WTC11 (cell line): Measurements from ENCODE around the gene ALOX15B. TPM values are rescaled to one million over a fixed set of nuclear protein-coding genes. Genes with fewer than 3 reads are reported as not detected.
A peak's percentile ranks its signal among the peaks of the same experiment; 100 is the strongest.

Experiments
- ATAC-seq: fragments of 200-7000 bp; cut with Tn5 transposase; 2 replicates; pipeline ENCODE4 v1.10.0; 2021; ENCODE audit warnings: mild to moderate bottlenecking, moderate library complexity
- CTCF ChIA-PET: fragments of 300-600 bp; sonication (Branson Sonifier 250); formaldehyde crosslinking; loops from one replicate; lab custom pipeline; 2021; ENCODE audit warnings: antibody characterized with exemption; lab: Charles Lee
- POLR2A ChIA-PET: fragments of 350-600 bp; sonication (Branson Sonifier 250); formaldehyde crosslinking; loops from one replicate; lab custom pipeline; 2021; ENCODE audit warnings: antibody characterized with exemption; lab: Charles Lee
- DNase-seq: peaks from one replicate; pipeline ENCODE4 v3.0.0; 2021; ENCODE audit warnings: low spot score
- H3K27ac Mint-ChIP-seq: 2 replicates; pipeline ENCODE4 v1.8.0; 2021; ENCODE audit warnings: mixed read lengths
- H3K27me3 Mint-ChIP-seq: 2 replicates; pipeline ENCODE4 v1.8.0; 2021; ENCODE audit warnings: low read depth, mild to moderate bottlenecking, moderate library complexity, mixed read lengths
- H3K36me3 Mint-ChIP-seq: 2 replicates; pipeline ENCODE4 v1.8.0; 2021; ENCODE audit warnings: mixed read lengths
- H3K4me1 Mint-ChIP-seq: 2 replicates; pipeline ENCODE4 v1.8.0; 2022; ENCODE audit warnings: mixed read lengths
- H3K4me3 Mint-ChIP-seq: 2 replicates; pipeline ENCODE4 v1.8.0; 2021; ENCODE audit warnings: mild to moderate bottlenecking, moderate library complexity, mixed read lengths
- H3K9me3 Mint-ChIP-seq: 2 replicates; pipeline ENCODE4 v1.8.0; 2021; ENCODE audit warnings: mixed read lengths
- ARID4B ChIP-seq: sonication (generic); formaldehyde crosslinking; IDR thresholded peaks from 2 replicates; pipeline ENCODE4 v1.8.0; 2023; ENCODE audit warnings: missing genetic modification reagents, mild to moderate bottlenecking, borderline replicate concordance
- ATF3 ChIP-seq: sonication (generic); formaldehyde crosslinking; conservative IDR thresholded peaks from 2 replicates; pipeline ENCODE4 v1.8.1; 2022; ENCODE audit warnings: mild to moderate bottlenecking, missing genetic modification reagents
- GABPB1 ChIP-seq: sonication (generic); formaldehyde crosslinking; IDR thresholded peaks from 2 replicates; pipeline ENCODE4 v1.8.1; 2023; ENCODE audit warnings: mild to moderate bottlenecking, missing genetic modification reagents
- GRHL2 ChIP-seq: fragments of 250-450 bp; sonication (Bioruptor Pico); IDR thresholded peaks from 2 replicates; pipeline ENCODE4 v1.8.0; 2022; ENCODE audit warnings: mild to moderate bottlenecking, moderate library complexity; ENCODE audit not compliant: insufficient replicate concordance, severe bottlenecking
- GTF2I ChIP-seq: fragments of 250-450 bp; sonication (Bioruptor Pico); conservative IDR thresholded peaks from 2 replicates; pipeline ENCODE4 v1.4.0; 2021; ENCODE audit warnings: mild to moderate bottlenecking
- JUN ChIP-seq: sonication (generic); formaldehyde crosslinking; IDR thresholded peaks from 2 replicates; pipeline ENCODE4 v1.8.0; 2023; ENCODE audit warnings: mild to moderate bottlenecking, missing genetic modification reagents
- MYBL2 ChIP-seq: sonication (generic); formaldehyde crosslinking; IDR thresholded peaks from 2 replicates; pipeline ENCODE4 v1.8.1; 2023; ENCODE audit warnings: mild to moderate bottlenecking, moderate library complexity, missing genetic modification reagents
- NFATC4 ChIP-seq: fragments of 250-450 bp; sonication (Bioruptor Pico); IDR thresholded peaks from 2 replicates; pipeline ENCODE4 v1.9.0; 2021; ENCODE audit warnings: mild to moderate bottlenecking
- TCF7 ChIP-seq: sonication (generic); formaldehyde crosslinking; IDR thresholded peaks from 2 replicates; pipeline ENCODE4 v1.8.0; 2022; ENCODE audit warnings: mild to moderate bottlenecking, low read depth, missing genetic modification reagents, moderate library complexity
- USF2 ChIP-seq: sonication (generic); formaldehyde crosslinking; IDR thresholded peaks from 2 replicates; pipeline ENCODE4 v1.8.1; 2023; ENCODE audit warnings: mild to moderate bottlenecking, missing genetic modification reagents, moderate library complexity
- total RNA-seq: library from RNA; stranded (reverse); gene quantifications from 3 replicates; pipeline ENCODE4 v1.2.3, GENCODE V29; 2021
- TF ChIP-seq, protein P1 (sequence below): sonication (generic); formaldehyde crosslinking; IDR thresholded peaks from 2 replicates; pipeline ENCODE4 v1.8.1; 2023; ENCODE audit warnings: mild to moderate bottlenecking, moderate library complexity, missing genetic modification reagents
- TF ChIP-seq, protein P2 (sequence below): fragments of 200-600 bp; IDR thresholded peaks from 2 replicates; pipeline ENCODE4 v1.8.0; 2022; ENCODE audit warnings: antibody characterized with exemption

The ALOX15B gene
- total RNA-seq, 1 experiment from 2014 or later = 0.22 TPM

DNA sequence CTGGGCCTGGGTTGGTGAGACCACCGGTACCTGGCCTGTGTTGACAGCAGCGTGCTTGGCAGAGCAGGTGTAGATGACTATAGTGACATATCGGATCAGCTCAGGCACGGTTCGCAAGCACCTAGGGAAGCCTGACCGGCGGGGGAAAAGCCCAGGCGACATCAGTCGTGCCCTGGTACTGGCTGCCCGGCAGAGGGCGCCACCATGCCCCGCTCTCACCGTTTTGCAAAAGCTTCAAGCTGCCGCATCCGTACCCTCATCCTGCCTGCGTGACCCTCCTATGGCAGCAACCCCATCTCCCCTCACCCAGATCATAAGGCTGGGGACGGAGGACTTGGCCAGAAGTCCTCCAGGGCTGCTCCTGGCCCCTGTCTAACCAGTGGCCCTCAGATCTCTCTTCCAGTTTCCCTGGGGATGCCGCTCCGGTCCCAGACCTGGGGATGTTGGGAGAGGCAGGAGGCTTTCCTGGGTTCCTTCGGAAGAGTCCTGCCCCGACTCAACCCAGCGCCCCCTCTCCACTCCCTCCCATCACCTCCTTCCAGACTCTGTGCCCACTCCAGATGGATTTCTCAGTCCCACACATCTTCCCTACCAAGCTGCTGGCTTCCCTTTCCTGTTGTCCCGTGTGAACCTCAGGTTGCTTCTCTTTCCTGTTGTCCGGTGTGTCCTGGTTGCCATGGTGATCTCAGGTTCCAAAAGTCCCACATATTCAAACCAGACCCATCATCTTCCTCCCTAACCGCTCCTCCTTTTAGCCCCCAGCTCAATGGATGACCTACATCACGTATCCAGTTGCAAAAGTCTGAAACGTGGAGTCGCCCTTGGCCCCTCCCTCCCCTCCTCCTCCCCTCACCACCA lies 35.0 kb downstream of the ALOX15B start:
- TF ChIP-seq GTF2I (CRISPR knock-in tag) = no peak
- TF ChIP-seq JUN (CRISPR knock-in tag) = no peak
- TF ChIP-seq, protein P1, sequence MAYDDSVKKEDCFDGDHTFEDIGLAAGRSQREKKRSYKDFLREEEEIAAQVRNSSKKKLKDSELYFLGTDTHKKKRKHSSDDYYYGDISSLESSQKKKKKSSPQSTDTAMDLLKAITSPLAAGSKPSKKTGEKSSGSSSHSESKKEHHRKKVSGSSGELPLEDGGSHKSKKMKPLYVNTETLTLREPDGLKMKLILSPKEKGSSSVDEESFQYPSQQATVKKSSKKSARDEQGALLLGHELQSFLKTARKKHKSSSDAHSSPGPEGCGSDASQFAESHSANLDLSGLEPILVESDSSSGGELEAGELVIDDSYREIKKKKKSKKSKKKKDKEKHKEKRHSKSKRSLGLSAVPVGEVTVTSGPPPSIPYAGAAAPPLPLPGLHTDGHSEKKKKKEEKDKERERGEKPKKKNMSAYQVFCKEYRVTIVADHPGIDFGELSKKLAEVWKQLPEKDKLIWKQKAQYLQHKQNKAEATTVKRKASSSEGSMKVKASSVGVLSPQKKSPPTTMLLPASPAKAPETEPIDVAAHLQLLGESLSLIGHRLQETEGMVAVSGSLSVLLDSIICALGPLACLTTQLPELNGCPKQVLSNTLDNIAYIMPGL (CRISPR knock-in tag) = peak; percentile 69
- TF ChIP-seq NFATC4 (CRISPR knock-in tag) = peak; percentile 45; the same call in 1 of the 2 replicates
- TF ChIP-seq, protein P2, sequence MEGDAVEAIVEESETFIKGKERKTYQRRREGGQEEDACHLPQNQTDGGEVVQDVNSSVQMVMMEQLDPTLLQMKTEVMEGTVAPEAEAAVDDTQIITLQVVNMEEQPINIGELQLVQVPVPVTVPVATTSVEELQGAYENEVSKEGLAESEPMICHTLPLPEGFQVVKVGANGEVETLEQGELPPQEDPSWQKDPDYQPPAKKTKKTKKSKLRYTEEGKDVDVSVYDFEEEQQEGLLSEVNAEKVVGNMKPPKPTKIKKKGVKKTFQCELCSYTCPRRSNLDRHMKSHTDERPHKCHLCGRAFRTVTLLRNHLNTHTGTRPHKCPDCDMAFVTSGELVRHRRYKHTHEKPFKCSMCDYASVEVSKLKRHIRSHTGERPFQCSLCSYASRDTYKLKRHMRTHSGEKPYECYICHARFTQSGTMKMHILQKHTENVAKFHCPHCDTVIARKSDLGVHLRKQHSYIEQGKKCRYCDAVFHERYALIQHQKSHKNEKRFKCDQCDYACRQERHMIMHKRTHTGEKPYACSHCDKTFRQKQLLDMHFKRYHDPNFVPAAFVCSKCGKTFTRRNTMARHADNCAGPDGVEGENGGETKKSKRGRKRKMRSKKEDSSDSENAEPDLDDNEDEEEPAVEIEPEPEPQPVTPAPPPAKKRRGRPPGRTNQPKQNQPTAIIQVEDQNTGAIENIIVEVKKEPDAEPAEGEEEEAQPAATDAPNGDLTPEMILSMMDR = peak; percentile 89
- H3K27ac Mint-ChIP-seq = no peak overlapping the region
- CTCF ChIA-PET = interaction anchor here (0.5 to 13.0 kb wide), 75 partner anchors 10 to 1230 kb away, joined by 3 to 380 read pairs (median 5); partner anchors contain the start of genes ALOX12B, ALOXE3, BORCS6 and CNTROB
- no peaks in the 10 kb centered on the region for H3K9me3 Mint-ChIP-seq
- no peaks in the 10 kb centered on the region for H3K36me3 Mint-ChIP-seq
- H3K4me3 Mint-ChIP-seq = peak overlapping the region; percentile 76
- POLR2A ChIA-PET = interaction anchor here (0.9 to 1.8 kb wide), 3 partner anchors 11 to 99 kb away, joined by 3 to 4 read pairs (median 3); no protein-coding TSS in a partner anchor
- peaks cover 23% of the 10 kb centered on the region for H3K4me1 Mint-ChIP-seq
- peak; percentile 82 for ATAC-seq
- peak; percentile 92 for DNase-seq
- peaks cover 96% of the 10 kb centered on the region for H3K27me3 Mint-ChIP-seq

- ATAC-seq = no peak
- peaks cover 23% of the 10 kb centered on the region for H3K4me1 Mint-ChIP-seq
- ChIA-PET POLR2A (interaction anchor here (1.8 kb wide), 1 partner anchor 45 kb away, joined by 4 read pairs; no protein-coding TSS in a partner anchor), CTCF (interaction anchor here (0.6 to 13.0 kb wide), 24 partner anchors 9 to 447 kb away, joined by 3 to 380 read pairs (median 12); partner anchors contain the start of genes ALOX12B, ALOXE3, BORCS6 and PER1)
- H3K9me3 Mint-ChIP-seq = no peaks in the 10 kb centered on the region
- no peaks in the 10 kb centered on the region for H3K36me3 Mint-ChIP-seq
- H3K27me3 Mint-ChIP-seq = peaks cover 94% of the 10 kb centered on the region
- H3K27ac Mint-ChIP-seq = no peak overlapping the region
- TF ChIP-seq USF2 (CRISPR knock-in tag) (no peak), ARID4B (CRISPR knock-in tag) (no peak), TCF7 (CRISPR knock-in tag) (no peak), GRHL2 (no peak), GTF2I (CRISPR knock-in tag) (no peak), GABPB1 (CRISPR knock-in tag) (no peak), MYBL2 (CRISPR knock-in tag) (no peak), ATF3 (CRISPR knock-in tag) (no peak)
- TF ChIP-seq, all 79 proteins: peak for 0
- no peak for DNase-seq
- H3K4me3 Mint-ChIP-seq = peak overlapping the region; percentile 76
Observed at GRCh38 chr17:8074554-8074953, 35.7 kb downstream of the ALOX15B start.
